ENCODE measurements around the gene C1QTNF2.

Gene C1QTNF2

GRCh38 chr5:160371294-160371693, 868 bp upstream of the C1QTNF2 start:
- no peak for DNase-seq (ENCODE audit: low read depth, low spot score)

- DNase-seq (ENCODE audit: low read depth, low spot score): no peak
Measured at GRCh38 chr5:160370713-160371034, 248 bp upstream of the C1QTNF2 start.

- DNase-seq (ENCODE audit: low read depth, low spot score): no peak
Measured at GRCh38 chr5:160367885-160368284, 2.5 kb downstream of the C1QTNF2 start.

- DNase-seq (ENCODE audit: low read depth, low spot score): no peak
Measured at GRCh38 chr5:160367261-160367660, 3.2 kb downstream of the C1QTNF2 start.

- DNase-seq (ENCODE audit: low read depth, low spot score): no peak
Measured at GRCh38 chr5:160366230-160366629, 4.2 kb downstream of the C1QTNF2 start.

- no peak for DNase-seq (ENCODE audit: low read depth, low spot score)
Measured at GRCh38 chr5:160363660-160364395, 6.6 kb downstream of the C1QTNF2 start.

GRCh38 chr5:160363211-160363610, 7.2 kb downstream of the C1QTNF2 start:
- DNase-seq (ENCODE audit: low read depth, low spot score): no peak

GRCh38 chr5:160361624-160362228, 8.7 kb downstream of the C1QTNF2 start:
- DNase-seq (ENCODE audit: low read depth, low spot score): no peak

GRCh38 chr5:160360310-160360709, 10.1 kb downstream of the C1QTNF2 start:
- DNase-seq (ENCODE audit: low read depth, low spot score): no peak

GRCh38 chr5:160359816-160360215, 10.6 kb downstream of the C1QTNF2 start:
- no peak for DNase-seq (ENCODE audit: low read depth, low spot score)

GRCh38 chr5:160359242-160359641, 11.2 kb downstream of the C1QTNF2 start:
- no peak for DNase-seq (ENCODE audit: low read depth, low spot score)

GRCh38 chr5:160357861-160358411, 12.5 kb downstream of the C1QTNF2 start:
- DNase-seq (ENCODE audit: low read depth, low spot score): no peak

GRCh38 chr5:160357394-160357793, 13.0 kb downstream of the C1QTNF2 start:
- DNase-seq (ENCODE audit: low read depth, low spot score): no peak

GRCh38 chr5:160356550-160357347, 13.7 kb downstream of the C1QTNF2 start:
- no peak for DNase-seq (ENCODE audit: low read depth, low spot score)

- no peak for DNase-seq (ENCODE audit: low read depth, low spot score)
Measured at GRCh38 chr5:160354666-160355065, 15.8 kb downstream of the C1QTNF2 start.

- DNase-seq (ENCODE audit: low read depth, low spot score): no peak
Measured at GRCh38 chr5:160353379-160353778, 17.0 kb downstream of the C1QTNF2 start.

GRCh38 chr5:160352308-160352707, 18.1 kb downstream of the C1QTNF2 start:
- no peak for DNase-seq (ENCODE audit: low read depth, low spot score)

GRCh38 chr5:160349935-160350303, 20.5 kb downstream of the C1QTNF2 start:
- no peak for DNase-seq (ENCODE audit: low read depth, low spot score)

- no peak for DNase-seq (ENCODE audit: low read depth, low spot score)
Measured at GRCh38 chr5:160349249-160349934, 21.0 kb downstream of the C1QTNF2 start.

GRCh38 chr5:160348080-160348479, 22.3 kb downstream of the C1QTNF2 start:
- DNase-seq (ENCODE audit: low read depth, low spot score): no peak

- DNase-seq (ENCODE audit: low read depth, low spot score): no peak
Measured at GRCh38 chr5:160347448-160347847, 23.0 kb downstream of the C1QTNF2 start.

- DNase-seq (ENCODE audit: low read depth, low spot score): no peak
Measured at GRCh38 chr5:160342413-160342941, 27.9 kb downstream of the C1QTNF2 start.
